HG03520 (cell line): ENCODE data around the gene TCIRG1.
"Not testable (repeated sequence)": the region's sequence is repeated elsewhere in the genome, so short reads cannot be mapped to it uniquely, and the experiment has no call there.

ENCODE experiments used
- ATAC-seq: cut with Tn5 transposase; IDR thresholded peaks from one replicate; pipeline ENCODE4 v1.9.1; 2021; ENCODE audit warnings: mild to moderate bottlenecking, moderate library complexity; ENCODE audit not compliant: unreplicated experiment

TCIRG1 gene, protein sequence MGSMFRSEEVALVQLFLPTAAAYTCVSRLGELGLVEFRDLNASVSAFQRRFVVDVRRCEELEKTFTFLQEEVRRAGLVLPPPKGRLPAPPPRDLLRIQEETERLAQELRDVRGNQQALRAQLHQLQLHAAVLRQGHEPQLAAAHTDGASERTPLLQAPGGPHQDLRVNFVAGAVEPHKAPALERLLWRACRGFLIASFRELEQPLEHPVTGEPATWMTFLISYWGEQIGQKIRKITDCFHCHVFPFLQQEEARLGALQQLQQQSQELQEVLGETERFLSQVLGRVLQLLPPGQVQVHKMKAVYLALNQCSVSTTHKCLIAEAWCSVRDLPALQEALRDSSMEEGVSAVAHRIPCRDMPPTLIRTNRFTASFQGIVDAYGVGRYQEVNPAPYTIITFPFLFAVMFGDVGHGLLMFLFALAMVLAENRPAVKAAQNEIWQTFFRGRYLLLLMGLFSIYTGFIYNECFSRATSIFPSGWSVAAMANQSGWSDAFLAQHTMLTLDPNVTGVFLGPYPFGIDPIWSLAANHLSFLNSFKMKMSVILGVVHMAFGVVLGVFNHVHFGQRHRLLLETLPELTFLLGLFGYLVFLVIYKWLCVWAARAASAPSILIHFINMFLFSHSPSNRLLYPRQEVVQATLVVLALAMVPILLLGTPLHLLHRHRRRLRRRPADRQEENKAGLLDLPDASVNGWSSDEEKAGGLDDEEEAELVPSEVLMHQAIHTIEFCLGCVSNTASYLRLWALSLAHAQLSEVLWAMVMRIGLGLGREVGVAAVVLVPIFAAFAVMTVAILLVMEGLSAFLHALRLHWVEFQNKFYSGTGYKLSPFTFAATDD

DNA sequence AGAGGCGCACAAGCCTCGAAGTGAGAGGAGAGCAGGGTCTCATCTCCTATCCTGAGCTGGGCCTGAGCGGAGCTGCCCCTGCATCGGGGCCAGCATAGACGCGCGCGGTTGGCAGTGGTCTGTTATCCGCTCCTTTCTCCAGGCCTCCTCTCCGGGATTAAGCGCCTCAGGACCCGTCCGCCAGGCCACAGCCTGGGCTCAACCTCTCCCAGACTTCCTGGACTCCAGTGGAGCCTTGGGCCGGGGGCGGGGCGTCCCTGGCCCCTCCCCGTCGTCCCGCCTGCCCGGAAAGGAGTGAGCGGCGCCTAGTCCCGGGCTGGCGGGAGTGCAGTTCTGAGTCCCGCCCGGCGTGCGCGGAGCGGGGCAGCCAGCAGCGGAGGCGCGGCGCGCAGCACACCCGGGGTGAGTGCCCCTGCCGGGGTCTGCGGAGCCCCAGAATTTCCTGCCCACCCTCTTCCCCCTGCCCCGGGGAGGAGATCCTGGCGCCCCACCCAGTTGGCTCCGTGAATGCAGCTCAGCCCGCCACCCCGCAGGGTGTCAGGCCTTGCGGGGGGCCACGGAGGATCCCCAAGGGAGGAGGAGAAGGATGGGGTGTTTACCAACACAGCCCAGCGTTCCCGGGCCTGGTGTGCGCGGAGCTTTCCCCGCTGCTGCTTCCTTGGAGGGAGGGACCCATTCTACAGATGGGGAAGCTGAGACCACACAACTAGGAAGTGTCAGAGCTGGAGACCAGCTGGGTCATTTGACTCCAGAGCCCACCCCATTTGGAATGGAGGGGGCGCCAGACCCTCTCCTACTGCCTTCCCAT is at the start of gene TCIRG1:
TSS of gene TCIRG1 (plus strand) at position 308 of the 808 bp plus-strand sequence. CDS start 2,247 bp downstream, outside the sequence.
- no peak for ATAC-seq

DNA sequence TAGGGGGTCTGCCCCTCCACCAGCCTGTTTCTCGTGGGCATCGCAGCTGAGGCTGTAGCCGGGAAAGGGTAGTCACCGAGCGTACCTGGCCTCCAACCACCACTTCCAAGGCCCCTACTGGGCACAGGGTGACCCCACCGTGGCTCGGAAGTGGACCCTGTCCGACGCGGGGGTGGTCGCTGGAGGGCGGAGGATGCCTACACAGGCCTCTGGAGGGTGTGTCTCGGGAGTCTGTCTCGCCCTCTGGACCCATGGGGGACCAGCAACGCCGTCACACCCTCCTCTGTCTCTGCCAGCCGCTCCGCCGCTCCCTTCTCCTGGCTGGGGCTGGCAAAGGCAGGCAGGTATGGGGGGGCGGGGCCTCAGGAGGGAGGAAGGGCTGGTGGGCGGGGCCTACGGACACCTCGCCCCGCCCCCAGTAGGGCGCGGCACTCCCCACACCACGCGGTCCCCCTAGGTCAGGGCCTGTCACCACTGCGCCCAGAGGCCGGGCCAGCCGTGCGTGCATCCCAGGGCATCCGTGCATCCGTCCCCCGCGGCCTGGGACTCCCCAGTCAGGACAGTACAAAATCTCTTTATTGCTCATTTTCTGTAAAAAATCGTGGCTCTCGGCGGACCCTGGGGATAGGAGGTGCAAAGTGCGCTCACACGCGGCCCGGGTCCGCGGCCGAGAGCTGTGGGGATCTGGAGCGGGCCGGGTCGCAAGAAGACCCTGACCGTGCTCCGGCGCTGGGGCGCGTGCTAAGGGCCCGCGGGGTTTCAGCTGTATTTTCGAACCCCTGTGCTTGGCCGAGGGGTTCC is 48.1 kb upstream of the TCIRG1 start:
- not testable (repeated sequence) for ATAC-seq

DNA sequence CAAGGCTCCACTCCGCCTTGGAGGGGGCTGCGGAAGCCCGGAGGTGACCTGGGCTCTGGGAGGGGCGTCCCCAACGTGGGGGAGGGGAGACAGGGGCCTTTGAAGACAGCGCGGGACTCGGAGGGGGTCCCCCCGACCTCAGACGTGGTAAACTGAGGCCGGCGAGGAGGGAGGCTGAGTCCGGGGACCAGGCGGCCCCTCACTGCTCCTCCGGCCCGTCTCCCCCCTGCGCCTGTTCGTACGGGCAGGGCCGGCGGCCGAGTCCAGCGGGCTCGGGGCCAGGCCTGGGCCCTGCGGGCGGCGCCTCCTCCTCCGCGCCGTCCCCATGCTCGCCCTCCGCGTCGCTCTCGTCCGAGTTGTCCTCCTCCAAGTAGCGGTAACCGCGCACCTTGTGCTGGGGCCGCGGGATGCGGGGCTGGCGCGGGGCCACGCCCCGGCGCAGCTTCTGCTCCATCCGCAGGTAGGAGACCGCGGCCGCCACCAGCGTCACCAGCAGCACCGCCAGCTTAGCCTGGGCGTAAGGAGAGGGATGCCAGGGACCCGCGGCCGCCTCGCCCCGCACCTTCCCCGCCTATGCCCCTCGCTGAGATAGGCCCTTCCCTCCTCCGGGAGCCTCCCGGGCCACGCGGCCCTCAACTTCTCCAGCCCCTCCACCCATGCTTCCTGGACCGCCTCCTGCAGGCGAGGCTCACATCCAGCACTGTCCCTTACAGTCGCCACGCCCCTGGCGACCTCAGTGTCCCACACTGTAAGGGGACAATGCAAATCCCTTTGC is 47.3 kb upstream of the TCIRG1 start:
- ATAC-seq = not testable (repeated sequence)

DNA sequence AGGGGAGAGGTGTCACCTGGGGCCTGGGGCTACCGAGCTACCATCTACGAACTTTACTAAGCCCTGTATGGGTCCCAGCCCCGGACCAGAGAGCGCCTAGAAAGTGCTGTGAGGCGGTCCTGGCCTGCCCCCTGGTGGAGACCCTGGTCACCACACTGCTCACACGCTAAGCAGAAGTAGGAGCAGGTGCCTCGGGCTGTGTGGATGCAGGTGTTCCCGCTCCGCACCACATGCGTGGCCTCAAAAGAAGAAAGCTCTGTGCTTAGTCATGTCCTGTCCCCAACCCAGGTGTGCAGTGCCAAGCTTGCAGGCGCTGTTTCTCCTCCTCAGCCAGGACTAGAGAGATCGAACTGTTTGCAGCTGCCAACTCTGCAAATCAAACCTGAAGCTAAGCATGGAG is 45.0 kb upstream of the TCIRG1 start:
- ATAC-seq = not testable (repeated sequence)

DNA sequence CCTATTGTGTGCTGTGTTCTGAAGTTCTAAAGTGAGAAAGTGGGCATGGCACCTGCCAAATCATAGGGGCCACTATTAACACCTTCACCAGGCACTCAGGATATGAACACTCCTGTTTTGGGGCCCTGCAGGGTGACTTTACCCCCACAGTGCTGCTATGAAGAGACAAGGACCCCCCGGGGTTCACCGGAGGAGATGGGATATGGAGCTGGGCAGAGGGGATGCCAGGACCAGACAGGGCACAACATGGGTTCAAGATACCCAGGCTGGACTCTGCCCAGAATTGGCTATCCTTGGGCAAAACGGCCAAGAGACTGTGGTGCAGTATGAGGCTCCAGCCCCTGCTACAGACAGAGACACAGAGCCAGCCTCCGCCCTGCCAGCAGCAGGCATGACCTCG is 44.4 kb upstream of the TCIRG1 start:
- not testable (repeated sequence) for ATAC-seq

DNA sequence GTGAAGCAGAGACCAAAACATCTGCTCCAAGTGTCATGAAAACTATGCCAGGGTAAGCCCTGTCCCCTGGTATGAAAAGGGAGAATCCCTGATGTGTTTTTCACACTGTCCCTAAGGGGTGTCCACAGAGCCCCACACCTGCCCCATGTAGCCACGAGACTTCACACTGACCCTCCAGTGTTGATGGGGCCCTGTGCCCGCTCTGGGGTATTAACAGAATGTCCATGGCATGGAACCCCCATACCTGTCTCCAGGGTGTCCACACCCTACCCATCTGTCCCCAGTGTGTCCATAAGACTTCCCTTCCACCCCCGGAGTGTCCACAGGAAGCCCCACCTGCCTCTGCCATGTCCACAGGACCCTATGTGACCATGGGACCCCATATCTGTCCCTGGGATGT is 43.7 kb upstream of the TCIRG1 start:
- not testable (repeated sequence) for ATAC-seq

DNA sequence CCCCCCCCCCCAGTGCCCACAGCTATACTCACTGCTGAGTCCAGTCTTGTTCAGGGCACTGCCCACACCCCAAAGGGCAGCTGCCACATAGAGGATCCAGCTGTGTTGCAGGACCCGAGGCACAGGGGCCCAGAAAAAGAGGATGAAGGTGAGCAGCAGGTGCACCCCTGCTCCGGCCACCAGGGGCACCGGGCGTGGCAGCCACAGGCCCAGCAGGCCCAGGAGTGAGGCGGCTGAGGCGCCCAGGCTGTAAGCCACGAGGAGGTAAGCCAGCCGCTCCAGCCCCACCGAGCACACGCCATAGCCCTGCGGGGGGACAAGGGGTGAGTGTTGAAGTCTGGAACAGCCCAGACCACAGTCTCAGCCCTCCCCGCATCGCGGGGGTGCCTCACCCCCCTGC is 43.2 kb upstream of the TCIRG1 start:
- not testable (repeated sequence) for ATAC-seq

DNA sequence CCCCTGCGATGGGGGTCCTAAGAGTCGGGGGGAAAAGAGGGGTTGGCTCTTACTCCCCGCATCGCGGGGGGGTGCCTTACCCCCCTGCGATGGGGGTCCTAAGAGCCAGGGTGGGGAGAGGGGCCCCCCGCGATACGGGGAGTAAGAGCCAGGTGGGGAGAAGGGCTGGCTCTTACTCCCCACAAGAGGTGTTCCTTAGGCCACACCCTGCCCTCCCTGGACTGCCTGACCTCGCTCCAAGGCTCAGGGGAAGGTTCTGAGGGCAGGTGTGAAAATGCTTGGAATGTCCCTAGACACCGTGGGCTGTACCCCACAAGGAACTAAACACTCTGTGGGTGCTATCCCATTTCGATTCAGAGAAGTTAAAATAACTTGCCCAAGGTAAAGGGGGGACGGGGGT is 42.8 kb upstream of the TCIRG1 start:
- ATAC-seq = no peak

DNA sequence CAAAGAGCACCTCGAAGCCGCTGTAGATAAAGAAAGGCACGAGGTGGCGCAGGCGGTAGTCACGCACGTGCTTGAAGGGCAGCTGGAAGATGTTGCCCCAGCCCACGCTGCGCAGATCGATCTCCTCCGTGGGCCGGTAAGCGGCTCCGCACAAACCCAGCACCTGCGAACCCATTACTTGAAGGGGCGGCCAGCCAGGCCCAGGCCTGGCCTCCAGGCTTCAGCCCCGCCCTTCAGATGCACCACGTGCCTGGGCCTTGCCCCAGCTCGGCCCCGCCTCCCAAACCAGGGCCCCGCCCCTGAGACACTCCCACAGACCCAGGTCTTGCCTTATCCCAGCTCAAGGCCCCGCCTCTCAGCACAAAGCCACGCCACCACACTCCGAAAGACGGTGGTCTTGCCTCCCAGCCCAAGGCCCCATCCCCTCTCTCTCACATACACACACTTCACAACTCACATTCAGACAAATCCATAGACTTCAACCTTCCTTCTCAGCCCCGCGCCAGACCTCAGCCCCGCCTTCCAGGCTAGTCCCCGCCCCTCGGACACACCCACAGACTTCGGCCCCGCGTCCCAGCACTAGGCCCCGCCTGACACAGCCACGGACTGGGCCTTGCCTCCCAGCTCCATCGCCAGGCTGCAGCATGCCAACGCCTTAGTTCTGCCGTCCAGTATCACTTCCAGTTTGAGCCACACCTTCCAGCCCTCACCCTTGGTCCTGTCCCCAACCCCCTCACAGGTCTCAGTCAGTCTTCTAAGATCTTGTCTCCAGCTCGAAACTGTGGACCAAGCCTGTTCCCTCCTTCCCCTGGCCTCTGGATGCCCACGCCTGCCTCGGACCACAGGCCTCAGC is 42.0 kb upstream of the TCIRG1 start:
- ATAC-seq = no peak

DNA sequence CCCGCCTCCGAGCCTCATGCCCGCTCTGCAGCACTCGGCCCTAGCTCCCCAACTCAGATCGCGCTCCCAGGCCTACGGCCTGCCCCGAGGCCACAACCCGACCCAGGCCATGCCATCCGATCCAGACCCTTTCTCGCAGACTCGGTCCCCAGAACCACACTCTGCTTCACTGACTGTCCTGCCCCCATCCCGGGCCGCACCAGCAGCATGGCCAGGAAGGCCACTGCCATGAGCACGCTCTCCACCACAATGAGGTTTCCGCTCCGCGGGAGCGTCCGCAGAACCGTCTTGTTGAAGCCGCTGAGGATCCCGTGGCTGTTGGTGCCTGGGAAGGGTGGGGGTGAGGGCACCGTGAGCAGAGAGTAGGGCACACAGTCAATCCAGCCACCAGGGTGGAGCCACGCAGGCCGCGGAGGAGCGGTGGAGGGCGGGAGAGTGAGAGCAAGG is 41.3 kb upstream of the TCIRG1 start:
- ATAC-seq = no peak

DNA sequence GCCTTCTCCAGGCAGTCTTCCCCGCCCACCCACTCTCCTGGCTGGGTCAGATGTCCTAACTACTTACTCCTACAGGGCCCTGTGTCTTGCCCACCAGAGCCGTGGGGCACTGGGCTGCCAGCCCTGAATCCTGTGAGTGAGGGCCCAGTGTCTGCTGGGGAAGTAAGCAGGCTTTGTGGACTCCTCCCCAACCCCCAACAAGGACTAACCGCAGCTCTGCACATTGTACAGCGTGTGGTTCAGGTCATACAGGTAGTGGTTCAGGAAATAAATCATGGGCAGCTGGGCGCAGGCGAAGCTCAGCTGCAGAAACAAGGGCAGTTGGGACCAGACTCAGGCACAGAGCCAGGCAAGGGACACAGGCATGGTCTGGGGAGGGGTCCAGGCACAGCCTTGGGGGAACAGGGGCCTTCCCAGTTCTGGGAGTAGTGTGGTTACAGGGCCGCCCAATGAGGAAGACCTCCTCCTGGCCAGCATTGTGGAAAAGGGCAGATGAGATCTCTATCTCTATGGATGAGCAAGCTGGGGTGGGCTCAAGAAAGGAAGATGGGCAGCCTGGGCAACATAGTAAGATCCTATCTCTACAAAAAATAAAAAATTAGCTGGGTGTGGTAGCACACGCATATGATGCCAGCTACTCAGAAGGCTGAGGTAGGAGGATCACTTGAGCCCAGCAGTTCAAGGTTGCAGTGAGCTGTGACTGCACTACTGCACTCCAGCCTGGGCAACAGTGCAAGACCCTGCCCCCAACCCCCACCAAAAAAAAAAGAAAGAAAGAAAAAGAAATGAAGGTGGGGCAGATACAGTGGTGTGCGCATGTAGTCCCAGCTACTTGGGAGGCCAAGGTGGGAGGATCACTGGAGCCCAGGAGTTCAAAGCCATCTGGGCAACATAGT is 40.4 kb upstream of the TCIRG1 start:
- ATAC-seq = no peak

DNA sequence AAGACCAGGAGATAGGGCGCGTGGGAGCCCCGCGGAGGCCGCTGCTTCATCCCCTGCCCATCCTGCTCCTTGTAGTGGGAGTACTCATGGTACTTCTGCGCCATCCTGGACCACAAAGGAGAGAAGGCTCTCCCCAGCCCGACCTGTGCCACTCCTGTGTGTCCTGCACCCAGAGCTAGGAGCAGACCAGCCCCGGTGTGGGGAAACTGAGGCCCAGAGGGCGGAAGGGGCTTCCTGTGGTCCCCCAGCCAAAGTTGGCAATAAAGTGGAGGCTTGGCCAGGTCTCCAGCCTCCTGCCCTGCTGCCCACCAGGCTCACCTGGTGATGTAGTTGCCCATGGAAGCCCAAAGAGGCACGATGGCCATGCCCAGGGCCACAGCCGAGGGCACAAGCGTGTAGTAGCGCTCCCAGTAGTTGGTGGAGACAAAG is 39.6 kb upstream of the TCIRG1 start:
- no peak for ATAC-seq

DNA sequence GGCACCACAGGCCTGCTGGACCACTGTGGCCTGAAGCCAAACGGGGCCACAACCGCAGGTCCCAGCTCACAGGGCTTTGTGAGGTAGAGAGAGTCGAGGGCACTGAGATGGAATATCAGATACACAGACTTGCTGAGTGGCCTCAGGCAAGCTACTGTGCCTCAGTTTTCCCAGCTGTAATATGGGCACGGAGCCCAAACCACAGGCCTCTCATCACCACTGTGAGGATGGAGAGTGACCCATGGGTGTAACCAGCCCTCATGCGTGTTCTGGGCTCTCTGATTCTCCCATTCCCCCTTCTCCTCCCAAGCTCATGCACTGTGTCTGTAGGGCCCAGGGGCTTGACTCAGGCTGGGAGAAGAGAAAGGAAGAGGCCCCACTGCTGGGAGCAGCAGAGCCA is 39.1 kb upstream of the TCIRG1 start:
- no peak for ATAC-seq

DNA sequence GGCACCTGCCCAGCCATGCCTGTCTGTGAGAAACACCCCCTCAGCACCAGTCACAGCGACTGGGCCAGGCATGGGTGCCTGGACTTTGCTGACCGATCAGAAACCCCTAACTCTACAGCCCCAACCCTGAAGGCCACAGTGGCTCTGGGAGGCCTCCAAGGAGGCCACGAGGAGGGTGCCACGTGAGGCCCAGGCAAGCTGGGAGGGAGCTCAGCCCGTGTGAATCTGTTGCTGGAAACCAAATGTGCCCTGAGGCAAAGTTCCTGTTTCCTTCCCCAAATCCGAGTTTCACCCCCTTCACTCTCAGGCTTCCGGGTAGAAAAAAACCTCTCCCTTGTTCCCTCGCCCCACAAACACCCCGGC is 36.3 kb upstream of the TCIRG1 start:
- no peak for ATAC-seq

DNA sequence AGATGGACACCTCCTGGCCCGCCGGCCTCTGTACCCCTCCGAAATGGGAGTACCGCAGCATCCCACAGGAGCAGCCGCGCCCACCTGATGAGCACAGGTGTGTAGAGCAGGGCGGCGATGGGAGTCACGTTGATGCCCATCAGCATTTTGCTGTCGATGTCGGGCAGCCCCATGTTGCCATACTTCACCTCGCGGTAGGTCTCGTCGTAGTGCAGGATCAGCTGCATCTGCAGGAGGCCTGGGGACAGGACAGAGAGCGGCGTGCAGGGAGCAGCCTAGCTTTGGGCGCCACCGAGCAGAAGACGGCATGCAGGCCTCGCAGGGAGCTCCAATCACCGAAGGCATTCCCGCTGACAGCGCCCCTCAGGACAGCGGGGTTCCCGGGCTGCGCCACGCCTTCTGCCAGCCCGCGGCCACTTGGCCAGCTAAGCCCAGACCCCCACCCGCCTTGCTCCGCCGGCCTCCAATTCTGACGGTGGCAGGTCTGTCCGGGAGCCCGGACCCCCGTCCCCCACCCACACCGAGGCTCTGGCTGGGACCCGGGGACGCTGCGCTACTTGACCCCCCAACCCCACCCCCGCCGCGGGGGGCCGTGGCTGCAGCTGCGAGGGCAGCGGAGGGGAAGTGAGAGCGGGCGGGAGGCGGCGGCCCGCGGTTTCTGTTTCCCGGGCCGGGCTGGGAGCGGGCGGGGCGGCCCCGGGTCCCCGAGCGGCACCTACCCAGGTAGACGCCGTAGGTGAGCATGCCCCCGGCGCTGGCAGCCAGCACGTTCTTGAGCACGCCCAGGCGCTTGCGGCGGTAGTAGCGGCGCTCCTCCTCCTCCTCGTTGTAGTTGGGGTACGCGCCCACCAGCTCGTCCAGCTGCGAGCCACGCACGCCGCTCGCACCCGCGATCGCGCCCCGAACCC is 35.6 kb upstream of the TCIRG1 start:
- peak; percentile 28 for ATAC-seq

DNA sequence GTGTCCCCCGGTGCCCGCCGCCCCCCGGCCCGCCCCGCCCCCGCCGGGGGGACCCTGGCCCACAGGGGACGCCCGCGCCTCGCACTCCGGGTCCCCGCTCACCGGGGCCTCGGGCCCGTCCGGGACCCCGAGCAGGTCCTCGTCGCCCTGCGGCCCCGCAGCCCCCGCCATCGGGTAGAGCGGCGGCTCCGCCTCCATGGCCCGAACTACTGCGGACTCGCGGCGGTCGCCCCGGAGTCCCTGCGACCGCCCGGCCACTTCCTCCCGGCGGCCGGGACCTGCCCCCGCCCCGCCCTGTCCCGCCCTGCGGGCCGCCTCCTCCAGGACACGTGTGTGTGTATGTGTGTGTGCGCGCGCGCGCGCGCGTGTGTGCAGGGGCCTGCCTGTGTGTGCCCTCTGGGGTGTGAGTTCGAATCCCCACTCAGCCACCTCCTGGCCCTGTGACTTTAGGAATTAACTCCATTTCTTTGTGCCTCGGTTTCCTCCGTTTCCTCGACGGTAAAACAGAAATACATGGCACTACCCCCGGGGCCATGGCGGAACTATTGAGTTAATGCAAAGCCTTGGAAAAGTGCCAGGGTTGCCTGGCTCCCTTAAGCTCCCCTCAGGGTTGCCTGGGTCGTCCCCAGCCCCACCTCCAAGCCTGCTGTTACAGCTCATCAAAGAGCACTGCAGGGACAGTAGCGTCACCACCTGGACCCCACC is 34.8 kb upstream of the TCIRG1 start, which contains the start of gene UNC93B1:
TSS of gene UNC93B1 (minus strand) at position 252 of the 705 bp plus-strand sequence. CDS start at position 198, 54 bp downstream.
- ATAC-seq = peak; percentile 59
